Measurements from ENCODE around the gene CDC42EP4.
"Not testable (repeated sequence)": the region's sequence is repeated elsewhere in the genome, so short reads cannot be mapped to it uniquely, and the experiment has no call there.

Gene CDC42EP4

DNA sequence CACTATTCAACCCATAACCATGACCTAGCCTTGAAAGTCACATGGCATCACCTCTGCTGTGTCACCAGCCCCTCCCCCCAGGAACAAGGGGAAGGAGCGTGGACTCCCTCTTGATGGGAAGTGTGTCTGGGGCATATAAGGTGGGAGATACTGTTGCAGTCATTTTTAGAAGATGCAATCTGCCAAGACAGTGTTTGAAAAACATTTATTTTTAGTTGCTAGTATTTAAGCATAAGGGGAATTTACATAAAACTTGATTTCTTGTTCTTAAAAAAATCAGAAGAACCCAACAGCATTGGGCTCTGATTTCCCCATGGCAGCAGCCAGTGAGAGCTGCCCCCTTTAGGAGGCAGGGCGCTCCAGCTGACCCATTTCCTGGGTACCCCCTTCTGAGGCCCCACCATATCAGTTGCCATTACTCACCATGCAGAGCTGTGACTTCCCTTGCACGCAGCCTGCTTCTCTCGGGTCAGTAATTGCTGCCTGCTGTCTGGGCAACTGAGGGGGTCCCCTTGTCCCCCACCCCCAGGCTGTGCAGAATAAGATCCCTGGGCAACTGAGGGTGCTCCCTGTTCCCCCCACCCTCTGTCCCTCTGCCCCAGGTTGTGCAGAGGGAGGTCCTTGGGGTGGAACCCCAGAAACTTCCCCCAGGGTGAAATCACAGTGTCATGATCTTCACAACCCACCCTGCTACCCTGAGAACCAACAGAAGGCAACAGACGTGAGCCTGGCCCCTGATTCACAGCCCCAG lies 11.8 kb upstream of the CDC42EP4 start:
- FAIRE-seq = no peak
- DNase-seq (ENCODE audit: insufficient read length, low spot score) = no peak

GRCh38 chr17:73320601-73321264 lies 8.9 kb upstream of the CDC42EP4 start:
- FAIRE-seq (no peak), DNase-seq (ENCODE audit: insufficient read length, low spot score) (no peak)

GRCh38 chr17:73319766-73320165 lies 8.0 kb upstream of the CDC42EP4 start:
- FAIRE-seq = no peak
- no peak for DNase-seq (ENCODE audit: insufficient read length, low spot score)

GRCh38 chr17:73318836-73319235 lies 7.0 kb upstream of the CDC42EP4 start:
- no peak for FAIRE-seq

GRCh38 chr17:73318427-73318813 lies 6.6 kb upstream of the CDC42EP4 start:
- FAIRE-seq (no peak), DNase-seq (ENCODE audit: insufficient read length, low spot score) (no peak)

More at GRCh38 chr17:73318836-73319235, 7.0 kb upstream of the CDC42EP4 start:
- DNase-seq (ENCODE audit: insufficient read length, low spot score) = no peak

- no peak for FAIRE-seq
These were observed 6.0 kb upstream of the CDC42EP4 start for GRCh38 chr17:73317513-73318426.

DNA sequence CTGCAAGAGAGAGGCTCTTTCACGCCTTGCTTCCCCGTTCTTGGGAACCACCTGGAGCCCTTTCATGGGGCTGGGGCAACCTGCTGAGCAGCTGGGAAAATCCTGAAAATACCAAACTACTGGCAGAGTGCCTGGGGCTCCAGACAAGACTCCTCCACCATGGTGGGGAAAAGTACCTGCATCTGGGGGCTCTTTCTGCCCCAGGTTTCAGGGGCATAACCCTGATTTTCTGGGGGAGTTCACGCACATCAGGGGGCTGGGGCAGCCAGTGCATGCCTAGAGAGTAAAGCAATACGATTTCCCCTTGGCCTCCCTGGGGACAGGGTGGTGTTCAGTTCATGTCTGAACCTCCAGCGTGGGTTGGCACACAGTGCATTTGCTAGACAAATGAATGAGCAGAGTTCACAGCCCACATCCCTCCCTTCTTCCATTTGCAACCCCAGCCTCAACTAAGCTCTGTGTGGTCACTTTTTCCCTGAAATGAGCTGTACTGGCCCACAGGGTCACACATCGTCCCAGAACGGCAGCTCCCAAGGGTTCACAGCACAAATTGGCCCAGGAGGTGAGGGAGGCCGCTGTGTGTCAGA lies 5.2 kb upstream of the CDC42EP4 start:
- no peak for DNase-seq (ENCODE audit: insufficient read length, low spot score)
- FAIRE-seq = no peak

More at GRCh38 chr17:73317513-73318426, 6.0 kb upstream of the CDC42EP4 start:
- no peak for DNase-seq (ENCODE audit: insufficient read length, low spot score)

DNA sequence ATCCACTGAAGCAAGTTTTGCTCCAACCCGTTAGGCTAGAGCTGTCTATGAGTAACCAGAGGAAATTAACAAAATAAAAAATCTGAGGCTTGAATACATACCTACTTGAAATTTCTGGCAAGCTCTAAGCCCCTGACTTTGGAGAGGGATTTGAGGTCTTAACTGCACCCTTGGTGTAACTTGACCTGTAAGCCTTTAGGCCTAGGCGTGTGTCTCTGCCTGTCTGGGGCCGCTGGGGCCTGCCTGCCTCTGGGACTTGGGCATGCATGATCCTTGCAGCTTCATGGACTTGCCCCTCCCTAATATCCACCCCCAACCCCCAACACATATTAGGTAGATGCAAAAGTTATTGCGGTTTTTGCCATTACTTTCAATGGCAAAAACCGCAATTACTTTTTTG lies 3.7 kb upstream of the CDC42EP4 start:
- DNase-seq (ENCODE audit: insufficient read length, low spot score) = no peak
- FAIRE-seq = no peak

GRCh38 chr17:73313526-73314127 lies 1.8 kb upstream of the CDC42EP4 start:
- DNase-seq (ENCODE audit: insufficient read length, low spot score) (no peak), FAIRE-seq (no peak)

DNA sequence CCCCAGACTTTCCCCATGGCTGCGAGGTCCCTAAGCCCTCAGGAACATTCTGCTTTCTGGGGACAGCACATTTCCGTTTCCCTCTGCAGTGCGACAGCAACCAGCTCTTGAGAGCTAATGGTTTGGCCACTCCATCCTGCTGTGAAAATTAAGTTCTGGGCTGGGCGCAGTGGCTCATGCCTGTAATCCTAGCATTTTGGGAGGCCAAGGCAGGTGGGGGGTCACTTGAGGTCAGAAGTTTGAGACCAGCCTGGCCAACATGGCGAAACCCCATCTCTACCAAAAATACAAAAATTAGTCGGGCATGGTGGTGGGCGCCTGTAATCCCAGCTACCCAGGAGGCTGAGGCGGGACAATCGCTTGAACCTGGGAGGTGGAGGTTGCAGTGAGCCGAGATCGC lies 1.1 kb upstream of the CDC42EP4 start:
- not testable (repeated sequence) for FAIRE-seq

GRCh38 chr17:73311428-73311780 lies 397 bp downstream of the CDC42EP4 start:
- no peak for FAIRE-seq
- DNase-seq (ENCODE audit: insufficient read length, low spot score) = no peak

More for the DNA sequence above, 1.1 kb upstream of the CDC42EP4 start:
- not testable (repeated sequence) for DNase-seq (ENCODE audit: insufficient read length, low spot score)

DNA sequence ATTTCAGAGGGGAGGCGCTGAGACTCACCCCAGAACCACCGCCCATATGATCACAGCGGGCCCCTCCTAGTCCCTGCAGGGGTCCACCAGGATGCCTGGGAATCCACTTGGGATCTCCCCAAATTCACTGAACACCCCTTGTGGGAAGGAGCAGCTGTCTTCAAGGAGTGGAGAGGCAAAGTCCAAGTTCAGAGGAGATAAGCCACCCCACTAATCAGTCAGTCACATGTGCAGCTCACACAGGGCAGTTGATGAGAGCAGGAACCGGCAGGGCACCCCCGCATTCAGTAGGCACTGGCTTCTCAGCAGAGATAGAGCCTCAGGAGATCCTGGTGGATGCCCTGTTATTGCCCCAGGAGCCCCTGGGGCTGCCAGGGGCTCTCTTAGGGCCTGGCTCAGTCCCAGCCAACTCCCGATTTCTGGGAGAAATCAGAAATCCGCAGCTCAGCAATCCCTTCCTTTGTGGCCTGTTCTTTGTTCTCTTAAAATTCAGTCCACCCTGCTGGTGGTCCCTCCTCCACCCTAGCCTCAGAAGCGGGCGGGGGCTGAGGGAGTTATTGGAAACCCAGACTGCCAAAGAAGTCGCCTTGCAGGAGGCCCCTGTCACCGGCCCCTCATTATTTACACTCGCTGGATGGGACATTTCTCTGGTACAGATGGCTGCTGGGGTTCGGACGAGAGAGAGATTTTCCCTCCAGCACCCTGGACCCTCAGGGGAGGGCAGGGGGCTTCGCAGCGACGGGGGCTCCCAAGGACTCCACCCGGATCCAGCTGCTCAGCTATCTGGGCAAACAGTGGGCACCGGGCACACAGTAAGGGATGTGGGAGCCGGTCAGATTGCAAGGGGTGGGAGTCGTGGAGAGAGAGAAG lies 1.8 kb downstream of the CDC42EP4 start:
- no peak for FAIRE-seq
- no peak for DNase-seq (ENCODE audit: insufficient read length, low spot score)

- not testable (repeated sequence) for FAIRE-seq; DNase-seq (ENCODE audit: insufficient read length, low spot score)
These were observed 2.8 kb downstream of the CDC42EP4 start for GRCh38 chr17:73308959-73309358.

GRCh38 chr17:73308017-73308823 lies 3.6 kb downstream of the CDC42EP4 start:
- DNase-seq (ENCODE audit: insufficient read length, low spot score) (peak; percentile 86), FAIRE-seq (peak; percentile 68)

GRCh38 chr17:73307130-73307529 lies 4.7 kb downstream of the CDC42EP4 start:
- FAIRE-seq = no peak
- no peak for DNase-seq (ENCODE audit: insufficient read length, low spot score)

- DNase-seq (ENCODE audit: insufficient read length, low spot score) (no peak), FAIRE-seq (no peak)
These were observed 5.7 kb downstream of the CDC42EP4 start for GRCh38 chr17:73305845-73306836.
